Stimulated activated CD4-positive, alpha-beta T cell treated with anti-CD3 and anti-CD28 coated beads, TNF-alpha, amount 100 ng/mL, for 4 hours (primary cell): ENCODE results near the gene QRSL1.
"Not testable (repeated sequence)": the region's sequence is repeated elsewhere in the genome, so short reads cannot be mapped to it uniquely, and the experiment has no call there.

Source experiments
- DNase-seq, 3 experiments: peaks; one replicate each; pipeline ENCODE4 v3.0.0-alpha.2; 2020; ENCODE audit warnings: low read depth in 3 of 3

QRSL1 gene

DNA sequence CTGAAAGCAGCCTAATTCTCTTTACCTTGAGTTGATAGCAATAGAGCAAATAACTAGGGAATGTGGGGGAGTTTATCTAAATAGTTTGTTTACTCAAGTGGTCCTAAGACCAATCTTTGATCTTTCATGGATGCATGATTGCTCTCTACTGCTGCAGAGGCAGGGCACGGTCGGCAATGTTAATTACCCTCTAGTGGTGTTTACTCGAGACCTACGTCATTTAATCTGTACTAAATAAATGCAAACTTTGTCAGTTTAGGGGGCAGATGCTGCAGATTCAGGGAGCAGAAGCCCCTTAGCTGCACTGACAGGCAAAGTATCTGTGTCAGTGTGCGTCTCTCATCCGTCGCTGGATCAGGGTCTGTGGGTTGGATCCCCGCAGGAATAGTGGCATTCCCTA is 7.0 kb upstream of the QRSL1 start:
- DNase-seq = no peak

DNA sequence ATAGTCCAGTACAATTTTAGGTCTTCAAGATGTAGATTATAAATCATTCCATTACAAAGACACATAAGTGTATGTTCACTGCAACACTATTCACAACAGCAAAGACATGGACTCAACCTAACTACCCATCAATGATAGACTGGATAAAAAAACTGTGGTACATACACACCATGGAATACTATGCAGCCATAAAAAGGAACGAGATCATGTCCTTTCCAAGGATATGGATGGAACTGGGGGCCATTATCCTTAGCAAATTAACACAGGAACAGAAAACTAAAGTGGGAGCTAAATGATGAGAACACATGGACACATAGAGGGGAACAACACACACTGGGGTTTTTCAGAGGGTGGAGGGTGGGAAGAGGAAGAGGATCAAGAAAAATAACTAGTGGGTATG is 6.3 kb upstream of the QRSL1 start:
- DNase-seq = no peak

DNA sequence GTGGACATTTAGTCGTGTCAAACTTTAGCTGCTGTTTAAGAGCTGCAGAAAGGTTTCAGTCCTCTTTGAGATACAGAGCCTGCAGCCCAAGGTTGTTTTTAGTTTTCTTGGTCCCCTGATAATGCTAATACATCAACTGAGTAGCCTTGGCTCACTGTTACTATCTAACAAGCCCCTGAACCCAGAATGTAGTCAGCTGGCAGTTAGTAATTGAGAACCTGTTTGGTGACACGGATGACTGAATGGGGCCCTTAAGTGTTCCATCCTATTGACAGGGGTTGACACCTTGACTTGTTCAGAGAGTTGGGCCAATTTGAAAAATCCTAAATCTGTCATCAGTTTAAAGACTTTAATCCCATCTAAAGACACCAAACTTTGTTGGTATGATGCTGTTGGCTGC is 2.9 kb upstream of the QRSL1 start:
- no peak for DNase-seq

DNA sequence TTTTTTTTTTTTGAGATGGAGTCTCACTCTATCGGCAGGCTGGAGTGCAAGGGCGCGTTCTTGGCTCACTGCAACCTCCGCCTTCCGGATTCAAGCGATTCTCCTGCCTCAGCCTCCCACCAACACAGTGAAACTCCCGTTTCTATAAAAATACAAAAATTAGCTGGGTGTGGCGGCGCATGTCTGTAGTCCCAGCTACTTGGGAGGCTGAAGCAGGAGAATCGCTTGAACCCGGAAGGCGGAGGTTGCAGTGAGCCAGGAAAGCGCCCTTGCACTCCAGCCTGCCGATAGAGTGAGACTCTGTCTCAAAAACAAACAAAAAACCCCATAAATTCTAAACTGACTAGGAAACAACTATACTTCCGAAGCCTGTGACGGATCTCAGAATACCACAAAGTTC is 1.6 kb upstream of the QRSL1 start:
- DNase-seq = not testable (repeated sequence)

DNA sequence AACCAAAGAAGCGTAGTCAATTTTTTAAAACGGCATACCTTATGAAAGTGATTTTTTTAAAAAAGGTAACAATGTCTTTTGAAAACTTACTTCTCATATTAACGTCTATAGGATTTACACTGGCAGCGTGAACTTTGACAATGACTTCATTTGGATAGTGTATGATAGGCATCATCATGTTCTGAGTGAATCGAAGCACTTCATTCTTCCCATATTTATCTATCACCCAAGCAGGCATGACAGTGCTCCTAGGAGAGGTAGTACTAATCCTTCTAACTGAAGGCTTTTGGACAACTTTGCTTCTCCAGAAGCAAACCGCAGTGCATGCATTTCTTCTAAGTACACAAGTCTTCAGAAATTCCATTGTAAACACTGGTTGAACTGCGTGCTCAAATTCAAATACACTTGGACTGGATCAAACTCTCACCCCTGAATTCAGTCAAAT is 698 bp upstream of the QRSL1 start:
- no peak for DNase-seq

DNA sequence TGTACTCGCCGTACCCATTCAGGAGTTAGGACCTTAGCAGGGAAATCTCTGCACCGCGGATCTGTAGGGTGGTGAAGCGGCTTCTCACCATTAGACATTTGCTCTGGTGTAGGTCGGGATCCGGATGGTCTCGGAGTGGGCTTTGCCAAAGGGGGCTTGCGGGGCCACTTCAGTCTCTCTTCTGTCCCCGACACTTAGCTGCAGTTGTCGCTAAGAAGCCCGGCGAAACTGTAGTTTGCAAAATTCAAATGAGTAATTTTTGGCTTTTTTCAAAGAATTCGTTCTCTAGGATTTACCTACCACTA is 433 bp downstream of the QRSL1 start:
- no peak for DNase-seq

DNA sequence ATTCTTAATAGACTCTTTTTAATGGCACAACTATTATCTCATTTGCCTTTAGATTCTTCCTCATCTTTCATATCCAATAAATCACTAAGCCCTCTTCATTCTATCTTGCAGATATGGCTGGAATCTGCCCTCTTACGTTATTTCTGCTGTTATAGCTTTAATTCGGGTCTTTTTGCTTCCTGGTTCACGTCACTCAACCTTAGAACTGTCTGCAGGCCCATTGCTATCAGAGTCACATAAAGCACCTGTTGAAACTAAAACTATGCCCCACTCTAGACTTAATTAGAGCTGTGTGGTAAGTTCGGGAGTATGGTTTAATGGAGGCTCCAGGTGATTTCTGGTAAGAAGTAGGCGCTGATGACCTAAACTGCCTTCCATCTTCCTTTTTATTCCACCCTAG is 988 bp downstream of the QRSL1 start:
- no peak for DNase-seq

DNA sequence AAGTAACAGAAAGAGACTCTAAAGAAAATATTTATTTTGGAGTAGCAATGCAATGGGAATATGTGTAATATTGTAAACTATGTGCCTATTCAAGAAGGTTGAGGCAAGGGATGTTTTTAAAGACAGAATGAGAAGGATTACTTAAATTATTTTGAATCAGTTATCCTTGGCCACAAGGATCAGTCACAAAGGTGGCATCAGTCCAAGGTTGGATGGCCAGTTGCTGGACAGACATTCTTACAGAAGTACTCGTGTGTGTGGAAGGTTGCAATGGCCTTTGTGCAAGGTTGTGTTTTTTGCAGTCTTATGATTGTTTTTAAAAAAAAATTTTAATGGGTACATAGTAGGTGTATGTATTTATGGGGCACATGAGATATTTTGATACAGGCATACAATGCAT is 2.0 kb downstream of the QRSL1 start:
- no peak for DNase-seq

DNA sequence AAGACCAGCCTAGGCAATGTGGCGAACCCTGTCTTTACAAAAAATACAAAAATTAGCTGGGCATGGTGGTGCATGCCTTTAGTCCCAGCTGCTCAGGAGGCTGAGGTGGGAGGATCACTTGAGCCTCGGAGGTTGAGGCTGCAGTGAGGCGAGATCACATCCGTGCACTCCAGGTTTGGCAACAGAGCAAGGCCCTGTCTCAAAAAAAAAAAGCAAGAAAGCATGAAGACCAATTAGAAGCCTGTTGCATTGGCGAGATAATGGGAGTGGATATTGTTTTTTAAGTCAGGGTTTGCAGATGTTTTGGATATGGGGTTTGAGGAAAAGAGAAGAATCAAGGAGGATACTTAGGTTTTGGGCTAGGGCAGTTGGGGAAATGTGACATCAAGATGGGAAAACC is 5.2 kb downstream of the QRSL1 start:
- DNase-seq = no peak

DNA sequence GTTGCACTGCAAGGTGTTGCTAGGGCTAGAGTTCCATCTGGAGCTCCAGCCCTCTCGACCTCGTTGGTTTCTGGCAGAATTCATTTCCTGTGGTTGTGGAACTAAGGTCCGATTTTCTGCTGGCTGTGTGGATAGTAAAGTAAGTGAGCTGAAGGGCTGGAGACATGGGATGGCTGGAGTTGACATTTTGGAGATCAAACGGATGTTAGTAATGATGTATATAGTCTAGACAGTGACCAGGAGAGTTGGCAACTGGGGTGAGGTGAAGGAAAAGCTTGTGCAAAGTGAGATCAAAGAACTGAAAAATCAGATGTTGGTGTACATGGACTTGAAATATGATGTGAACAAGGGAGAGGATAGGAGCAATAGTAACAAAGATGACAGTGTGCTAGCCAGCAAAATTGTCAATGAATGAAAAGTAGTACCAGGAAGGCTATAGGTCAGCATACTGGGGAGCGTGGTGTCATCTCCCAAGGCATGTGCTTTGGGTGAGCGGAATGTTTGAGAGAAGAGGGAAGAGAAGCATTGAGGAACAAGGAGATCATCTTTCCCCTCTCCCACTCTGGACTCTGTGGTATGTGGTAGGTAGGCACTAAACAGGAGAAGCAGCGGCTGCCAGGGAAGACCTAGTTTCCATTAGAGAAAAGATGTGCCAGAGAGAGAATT is 7.8 kb downstream of the QRSL1 start:
- no peak for DNase-seq

DNA sequence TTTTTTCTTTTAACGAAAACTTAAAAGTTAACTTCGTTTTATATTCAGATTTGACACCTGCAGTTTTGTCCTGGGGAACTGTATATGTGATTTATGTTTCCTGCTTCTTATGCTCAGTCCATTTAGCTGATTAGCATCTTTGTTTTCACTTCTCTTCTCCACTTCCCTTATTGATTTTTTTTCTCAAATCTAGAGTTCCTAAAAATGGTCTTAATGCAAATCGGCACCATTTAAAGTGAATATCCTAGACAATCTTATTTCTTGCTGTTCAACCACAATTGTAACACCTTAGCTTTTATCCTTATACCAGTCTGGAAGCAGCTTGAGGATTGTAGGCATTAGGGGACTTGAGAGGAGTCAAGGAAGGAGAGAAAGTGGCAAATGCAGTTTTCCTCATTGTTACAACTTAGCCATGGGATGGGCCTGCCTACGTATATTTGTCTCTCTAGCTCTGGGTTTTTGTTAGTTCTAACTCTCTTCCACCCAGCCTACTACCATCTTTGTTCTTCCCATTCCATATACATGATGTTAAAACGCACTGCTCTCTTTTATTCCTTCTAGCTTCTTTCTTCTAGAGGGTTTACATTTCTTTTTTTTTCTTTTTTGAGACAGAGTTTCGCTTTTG is 8.5 kb downstream of the QRSL1 start:
- no peak for DNase-seq

DNA sequence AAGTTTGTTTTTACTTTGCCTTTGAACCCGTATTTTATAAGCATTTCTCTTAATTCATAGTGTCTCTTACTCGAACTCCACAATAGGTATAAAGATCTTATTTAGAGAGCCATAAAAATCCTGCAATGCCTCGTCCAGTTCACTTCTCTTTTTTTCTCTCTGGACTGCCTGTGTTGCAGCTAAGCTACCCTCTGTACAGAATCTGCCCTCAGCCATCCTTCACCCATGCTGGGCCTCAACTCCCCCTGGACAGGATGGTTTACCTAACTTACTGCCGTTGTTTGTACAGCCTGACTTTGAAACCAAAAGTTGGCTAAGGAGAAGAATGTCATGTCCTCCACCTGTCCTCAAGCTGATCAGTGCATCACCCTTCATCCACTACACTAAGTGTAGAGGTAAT is 10.4 kb downstream of the QRSL1 start:
- DNase-seq = no peak

DNA sequence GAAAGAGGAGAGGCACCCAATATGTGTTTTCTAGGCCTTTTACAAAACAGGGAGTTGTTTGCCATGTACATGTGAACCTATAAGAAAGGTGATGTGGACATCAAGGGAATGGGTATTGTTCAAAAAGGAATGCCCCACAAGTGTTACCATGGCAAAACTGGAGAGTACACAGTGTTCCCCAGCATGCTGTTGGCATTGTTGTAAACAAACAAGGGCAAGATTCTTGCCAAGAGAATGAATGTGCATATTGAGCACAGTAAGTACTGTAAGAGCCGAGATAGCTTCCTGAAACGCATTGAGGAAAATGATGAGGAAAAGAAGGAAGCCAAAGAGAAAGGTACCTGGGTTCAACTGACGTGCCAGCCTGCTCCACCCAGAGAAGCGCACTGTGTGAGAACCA is 13.1 kb downstream of the QRSL1 start:
- no peak for DNase-seq

DNA sequence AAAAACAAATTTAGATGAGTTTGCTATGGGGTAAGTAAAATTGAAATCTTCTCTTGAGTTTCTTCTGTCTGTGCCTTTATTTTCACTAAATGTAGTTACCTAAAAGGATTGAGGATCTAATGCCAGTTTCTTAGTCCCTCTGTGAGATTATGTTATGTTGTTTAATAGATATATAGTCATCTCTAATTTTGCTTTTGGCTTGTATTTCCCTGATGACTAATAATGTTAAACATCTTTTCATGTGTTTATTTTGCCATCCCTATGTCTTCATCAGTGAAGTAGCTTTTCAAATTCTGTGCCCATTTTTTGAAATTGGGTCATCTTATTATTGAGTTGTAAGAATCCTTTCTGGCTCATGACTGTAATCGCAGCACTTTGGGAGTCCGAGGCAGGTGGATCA is 13.7 kb downstream of the QRSL1 start:
- no peak for DNase-seq

DNA sequence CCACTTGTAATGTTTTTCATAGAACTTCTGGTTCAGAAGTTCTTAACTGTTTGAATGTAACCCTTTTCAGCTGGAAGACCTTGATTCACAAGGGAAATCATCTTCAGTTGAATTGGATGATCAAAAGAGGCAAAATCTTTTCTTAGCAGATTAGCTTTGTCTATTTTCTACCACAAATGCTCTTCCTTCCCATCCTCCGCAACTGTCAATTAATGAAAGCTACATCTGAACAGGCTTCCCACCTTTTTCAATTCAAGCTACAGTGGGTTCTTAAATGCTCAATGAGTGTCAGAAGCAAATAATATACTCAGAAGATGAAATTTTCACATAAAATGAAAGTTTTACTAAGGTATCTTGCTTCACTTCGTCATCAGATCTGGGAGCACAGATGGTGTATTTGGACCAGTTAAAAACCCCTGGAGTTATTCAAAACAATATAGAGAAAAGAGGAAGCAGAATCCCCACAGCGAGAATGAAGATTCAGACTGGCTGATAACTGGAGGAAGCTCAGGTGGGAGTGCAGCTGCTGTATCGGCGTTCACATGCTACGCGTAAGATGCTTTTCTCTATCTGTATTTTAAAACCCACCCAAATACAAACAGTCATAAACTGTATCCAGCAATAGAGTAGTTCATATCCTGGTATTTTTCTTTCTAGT is 19.4 kb downstream of the QRSL1 start:
- DNase-seq = no peak

DNA sequence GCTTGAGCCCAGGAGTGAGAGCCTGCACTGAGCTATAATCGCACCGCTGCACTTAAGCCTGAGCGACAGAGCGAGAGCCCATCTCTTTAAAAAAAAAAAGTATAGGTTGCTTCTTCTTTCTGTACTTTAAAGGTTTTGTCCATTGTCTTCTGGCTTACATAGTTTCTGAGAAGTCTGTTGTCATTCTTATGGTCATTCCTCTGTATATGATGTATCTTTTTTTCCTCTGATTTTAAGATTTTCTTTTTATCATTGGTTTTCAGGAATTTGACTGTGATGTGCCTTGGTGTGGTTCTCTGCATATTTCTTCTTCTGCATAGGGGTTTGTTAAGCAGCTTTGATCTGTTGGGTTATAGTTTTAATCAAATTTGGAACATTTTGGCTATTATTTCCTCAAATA is 29.1 kb downstream of the QRSL1 start:
- no peak for DNase-seq

DNA sequence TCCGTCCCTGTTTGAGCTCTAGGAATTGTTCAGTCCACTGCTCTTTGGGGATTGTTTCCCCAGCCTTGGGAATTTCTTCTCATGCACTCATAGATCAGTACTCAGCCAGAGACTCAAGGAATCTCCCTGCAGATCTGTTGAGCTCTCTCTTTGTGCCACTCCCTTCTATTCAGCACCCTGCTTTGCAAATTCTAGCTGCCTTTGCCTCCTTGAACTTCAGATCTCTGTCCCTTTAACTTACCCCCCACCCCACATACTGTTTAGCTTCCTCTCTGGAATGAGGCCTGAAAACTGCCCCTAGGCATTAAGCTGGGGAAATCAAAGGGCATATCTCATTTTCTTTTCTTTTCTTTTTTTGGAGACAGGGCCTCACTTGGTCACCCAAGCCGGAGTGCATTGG is 30.5 kb downstream of the QRSL1 start:
- DNase-seq = no peak

DNA sequence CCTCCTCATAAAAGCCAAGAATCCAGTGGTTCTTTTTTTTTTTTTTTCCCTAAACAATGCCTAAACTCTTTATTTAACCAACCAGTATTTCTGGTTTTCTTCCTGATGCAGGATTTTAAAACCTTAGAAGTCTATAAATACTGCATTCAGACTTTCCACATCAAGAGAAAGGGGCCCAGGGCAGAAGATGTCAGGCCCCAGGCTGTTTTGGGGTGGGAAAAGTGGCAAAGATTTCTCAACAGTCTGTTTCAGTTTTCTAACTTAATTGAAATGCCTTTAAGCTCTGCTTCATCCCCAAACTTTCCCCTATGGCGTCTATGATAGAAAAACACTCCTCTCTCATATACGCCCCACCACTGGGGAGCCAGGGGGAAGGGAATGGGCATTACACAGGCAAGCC is 33.1 kb downstream of the QRSL1 start:
- DNase-seq = no peak

DNA sequence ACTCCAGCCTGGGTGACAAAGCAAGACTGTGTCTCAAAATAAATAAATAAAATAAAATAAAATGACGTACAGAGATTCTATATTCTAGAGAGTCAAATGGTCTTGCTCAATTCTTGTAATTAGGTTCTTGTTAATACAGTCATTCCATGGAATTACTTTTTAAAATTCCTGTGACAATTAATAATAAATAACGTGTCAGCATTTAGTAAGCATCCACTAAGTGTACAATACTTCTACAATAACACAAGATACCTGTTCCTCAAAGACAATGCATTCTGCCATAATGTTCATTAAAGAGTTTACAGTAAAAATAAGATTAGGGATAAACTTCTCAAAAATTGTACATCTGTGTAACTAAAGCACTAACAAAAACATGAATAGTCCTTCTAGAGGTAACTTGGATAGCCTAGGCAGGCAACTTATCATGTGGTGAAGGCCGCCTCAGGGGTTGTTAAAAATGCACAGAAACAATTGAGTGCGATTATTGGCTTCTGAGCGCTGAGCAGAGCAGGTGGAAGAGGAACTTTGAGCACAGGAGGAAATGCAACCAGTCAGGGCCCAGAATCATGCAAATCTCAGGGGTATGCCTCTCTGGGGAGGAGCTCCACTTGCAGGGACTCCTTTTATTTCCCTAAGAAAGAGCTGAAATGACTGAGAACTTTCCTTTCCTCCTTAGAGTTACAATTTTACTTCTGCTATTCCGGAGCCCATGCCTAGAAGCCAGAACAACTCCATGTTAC is 37.1 kb downstream of the QRSL1 start:
- DNase-seq = no peak

DNA sequence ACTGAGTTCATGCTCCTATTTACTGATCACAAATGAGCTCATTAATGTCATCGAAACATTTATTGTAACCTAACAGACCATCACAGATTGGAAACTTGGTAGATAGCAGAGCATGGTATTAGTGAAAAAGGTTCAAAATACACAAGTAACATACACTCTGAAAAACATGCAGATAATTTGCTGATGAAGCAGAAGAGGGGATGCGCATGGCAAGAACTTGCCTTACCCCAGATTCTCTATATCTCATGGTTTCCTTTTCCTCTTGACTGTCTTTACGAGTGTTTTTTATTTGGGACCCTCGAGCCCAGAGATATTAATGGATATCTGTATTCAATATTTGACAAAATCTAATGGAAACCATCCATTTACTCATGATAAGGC is 37.6 kb downstream of the QRSL1 start:
- DNase-seq = no peak

DNA sequence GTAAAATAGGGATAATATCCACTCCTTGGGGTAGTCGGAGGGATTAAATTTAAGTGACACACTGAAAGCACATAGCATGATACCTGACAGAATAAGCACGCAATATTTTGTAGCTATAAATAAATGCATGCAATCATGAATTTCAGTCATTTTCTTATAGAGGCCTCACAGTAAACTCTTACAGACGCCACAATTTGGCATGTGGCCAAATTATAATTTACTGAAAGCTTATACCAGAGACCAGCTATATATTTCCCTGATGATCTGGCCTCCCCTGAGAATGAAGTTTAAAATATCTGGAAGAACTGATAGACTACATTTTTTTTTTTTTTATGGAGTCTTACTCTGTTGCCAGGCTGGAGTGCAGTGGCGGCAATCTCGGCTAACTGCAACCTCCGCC is 40.9 kb downstream of the QRSL1 start:
- no peak for DNase-seq

DNA sequence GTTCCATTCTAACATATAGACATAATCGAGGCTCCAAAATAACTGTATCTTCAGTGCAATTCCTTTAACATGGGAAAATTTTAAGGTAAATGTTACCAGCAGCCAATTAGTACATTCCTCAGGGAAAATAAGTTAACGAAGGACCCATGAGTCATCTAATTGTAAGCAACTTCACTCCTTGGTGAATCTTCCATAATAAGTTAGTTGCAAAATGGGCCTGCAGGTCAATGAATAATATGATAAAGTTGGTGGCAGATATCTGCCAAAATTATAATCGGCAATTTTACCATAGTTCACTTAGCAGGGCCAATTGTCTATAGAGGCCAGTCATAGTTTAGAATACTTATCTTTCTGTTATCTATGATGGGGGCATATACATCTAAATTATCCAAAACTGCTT is 42.3 kb downstream of the QRSL1 start:
- DNase-seq = no peak
